NCI-H187 treated with DMSO at 0.1 percent for 48 hours (cell line): ENCODE results near the gene SLC22A25.
"Not testable (repeated sequence)": the region's sequence is repeated elsewhere in the genome, so short reads cannot be mapped to it uniquely, and the experiment has no call there.

Experiments used
- DNase-seq: peaks from one replicate; lab custom pipeline; 2025; lab: John Stamatoyannopoulos, UW

SLC22A25 gene

DNA sequence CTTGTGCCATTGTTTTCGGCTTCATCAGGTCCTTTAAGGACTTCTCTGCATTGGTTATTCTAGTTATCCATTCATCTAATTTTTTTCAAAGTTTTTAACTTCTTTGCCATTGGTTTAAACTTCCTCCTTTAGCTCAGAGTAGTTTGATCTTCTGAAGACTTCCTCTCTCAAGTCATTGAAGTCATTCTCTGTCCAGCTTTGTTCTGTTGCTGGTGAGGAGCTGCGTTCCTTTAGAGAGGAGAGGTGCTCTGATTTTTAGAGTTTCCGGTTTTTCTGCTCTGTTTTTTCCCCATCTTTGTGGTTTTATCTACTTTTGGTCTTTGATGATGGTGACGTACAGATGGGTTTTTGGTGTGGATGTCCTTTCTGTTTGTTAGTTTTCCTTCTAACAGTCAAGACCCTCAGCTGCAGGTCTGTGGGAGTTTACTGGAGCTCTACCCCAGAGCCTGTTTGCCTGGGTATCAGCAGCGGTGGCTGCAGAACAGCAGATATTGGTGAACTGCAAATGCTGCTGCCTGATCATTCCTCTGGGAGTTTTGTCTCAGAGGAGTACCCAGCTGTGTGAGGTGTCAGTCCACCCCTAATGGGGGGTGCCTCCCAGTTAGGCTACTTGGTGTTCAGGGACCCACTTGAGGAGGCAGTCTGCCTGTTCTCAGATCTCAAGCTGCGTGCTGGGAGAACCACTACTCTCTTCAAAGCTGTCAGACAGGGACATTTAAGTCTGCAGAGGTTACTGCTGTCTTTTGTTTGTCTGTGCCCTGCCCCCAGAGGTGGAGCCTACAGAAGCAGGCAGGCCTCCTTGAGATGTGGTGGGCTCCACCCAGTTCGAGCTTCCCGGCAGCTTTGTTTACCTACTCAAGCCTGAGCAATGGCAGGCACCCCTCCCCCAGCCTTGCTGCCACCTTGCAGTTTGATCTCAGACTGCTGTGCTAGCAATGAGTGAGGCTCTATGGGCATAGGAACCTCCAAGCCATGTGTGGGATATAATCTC is 7.6 kb downstream of the SLC22A25 start:
- DNase-seq, result not testable (repeated sequence)

DNA sequence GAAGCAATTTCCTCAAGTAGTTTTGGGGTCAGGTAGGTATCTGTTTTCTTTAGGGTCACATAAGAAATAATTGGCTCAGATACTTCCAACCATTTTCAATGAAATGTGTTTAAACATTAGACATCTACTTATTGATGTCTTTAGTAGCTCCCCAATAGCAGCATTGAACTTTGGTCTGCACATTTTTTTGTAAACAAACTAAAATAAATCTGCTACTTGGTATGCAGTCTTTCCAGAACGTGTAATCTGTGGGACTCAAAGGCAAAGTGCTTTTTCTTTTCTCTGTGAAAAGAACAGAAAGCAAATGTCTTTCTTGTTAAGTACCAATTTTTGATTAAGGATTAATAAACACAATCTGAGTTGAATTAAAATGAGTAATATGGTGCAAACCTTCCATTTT is 13.6 kb downstream of the SLC22A25 start:
- DNase-seq, result no peak

DNA sequence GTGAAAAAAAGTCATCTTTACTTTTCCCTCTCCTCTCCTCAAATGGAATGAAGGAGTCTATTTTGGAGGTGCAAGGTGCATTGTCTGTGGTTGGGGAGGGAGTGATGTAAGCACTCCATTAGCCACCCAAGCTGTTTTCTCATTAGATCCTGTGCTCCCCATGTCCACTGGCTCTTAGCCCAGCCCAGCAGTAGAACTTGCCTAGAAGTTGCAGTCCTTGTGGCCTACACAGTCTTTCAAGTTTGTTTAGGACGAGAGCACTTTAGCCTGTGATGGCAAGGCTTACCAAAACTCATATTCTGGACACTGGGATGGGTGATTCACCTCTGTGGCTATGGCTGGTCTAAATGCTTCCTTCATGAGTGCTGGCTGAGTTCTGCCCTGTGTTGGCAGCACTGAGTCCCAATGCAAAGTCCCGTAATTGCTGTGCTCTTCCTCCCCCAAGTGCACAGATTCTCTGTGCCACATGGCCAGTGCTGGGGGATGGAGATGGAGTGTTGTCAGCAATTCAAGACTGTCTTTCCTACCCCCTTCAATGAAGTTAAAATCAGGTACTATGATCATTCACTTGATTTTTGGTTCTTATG is 15.8 kb downstream of the SLC22A25 start:
- DNase-seq, result no peak

DNA sequence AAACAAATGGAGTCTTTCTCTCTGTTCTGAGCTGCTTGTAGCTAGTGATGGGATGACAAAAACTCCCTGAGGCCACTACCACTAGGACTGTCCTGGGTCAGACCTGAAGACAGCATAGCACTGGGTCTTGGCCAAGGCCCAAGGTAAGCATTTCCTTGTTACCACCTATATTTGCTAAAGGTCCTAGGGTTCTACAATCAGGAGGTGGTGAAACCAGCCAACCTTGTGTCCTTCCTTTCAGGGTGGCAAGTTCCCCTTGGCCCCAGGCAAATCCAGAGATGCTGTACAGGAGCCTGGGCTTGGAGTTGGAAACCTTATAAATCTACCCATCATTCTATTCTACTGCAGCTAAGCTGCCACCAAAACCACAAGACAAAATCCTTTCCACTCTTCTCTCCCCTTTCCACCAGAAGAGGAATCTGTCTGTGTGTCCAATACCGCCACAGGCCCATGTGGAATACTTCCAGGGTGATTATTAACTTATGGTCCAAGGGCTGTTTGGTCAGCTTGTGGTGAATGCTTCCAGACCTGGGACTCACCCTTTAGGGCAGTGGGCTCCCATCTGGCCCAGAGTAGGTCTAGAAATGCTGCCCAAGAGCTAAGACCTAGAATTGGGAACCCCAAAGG is 16.8 kb downstream of the SLC22A25 start:
- DNase-seq, result no peak

DNA sequence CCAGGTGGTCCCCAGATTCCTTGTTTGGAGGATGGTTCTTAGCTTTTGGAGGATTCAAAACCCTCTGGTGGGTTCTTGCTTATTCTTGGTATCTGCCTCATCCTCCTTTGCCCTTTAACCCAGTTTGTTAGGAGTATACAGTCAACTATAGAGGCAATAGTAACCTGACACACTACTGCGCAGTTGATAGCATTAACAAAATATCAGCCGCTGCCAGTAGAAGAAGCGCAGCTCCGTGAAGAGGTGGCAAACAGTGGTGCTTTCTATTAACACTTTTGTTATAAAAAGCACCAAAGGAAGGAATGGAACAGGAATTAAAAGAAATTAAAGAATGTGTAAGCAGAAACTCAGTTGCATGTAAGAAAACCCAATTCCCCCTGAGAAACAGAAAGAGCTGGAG is 29.3 kb downstream of the SLC22A25 start:
- no peak for DNase-seq

DNA sequence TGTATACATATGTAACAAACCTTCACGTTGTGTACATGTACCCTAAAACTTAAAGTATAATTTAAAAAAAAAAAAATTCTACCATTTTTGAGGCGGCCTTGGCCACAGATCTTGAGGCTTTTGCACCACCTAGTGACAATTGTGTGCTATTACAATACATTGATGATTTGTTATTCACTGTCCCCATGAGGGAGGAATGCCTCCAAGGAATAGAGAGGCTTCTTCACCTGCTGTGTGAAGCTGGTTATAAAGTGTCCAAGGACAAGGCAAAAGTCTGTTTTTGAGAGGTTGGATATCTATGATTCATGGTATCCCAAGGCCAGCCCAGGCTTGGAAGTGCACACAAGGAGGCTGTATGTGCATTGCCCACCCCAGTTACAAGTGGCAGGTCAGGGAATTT is 30.7 kb downstream of the SLC22A25 start:
- no peak for DNase-seq

GRCh38 chr11:63210111-63210510 is 33.3 kb downstream of the SLC22A25 start:
- DNase-seq, result no peak
